Eye (tissue), 1 donor: ENCODE results near the gene COLGALT1.
"Not testable (repeated sequence)": the region's sequence is repeated elsewhere in the genome, so short reads cannot be mapped to it uniquely, and the experiment has no call there.

ENCODE experiments used
- DNase-seq: peaks from one replicate; pipeline ENCODE4 v3.0.0-alpha.2; 2015

The COLGALT1 gene

DNA sequence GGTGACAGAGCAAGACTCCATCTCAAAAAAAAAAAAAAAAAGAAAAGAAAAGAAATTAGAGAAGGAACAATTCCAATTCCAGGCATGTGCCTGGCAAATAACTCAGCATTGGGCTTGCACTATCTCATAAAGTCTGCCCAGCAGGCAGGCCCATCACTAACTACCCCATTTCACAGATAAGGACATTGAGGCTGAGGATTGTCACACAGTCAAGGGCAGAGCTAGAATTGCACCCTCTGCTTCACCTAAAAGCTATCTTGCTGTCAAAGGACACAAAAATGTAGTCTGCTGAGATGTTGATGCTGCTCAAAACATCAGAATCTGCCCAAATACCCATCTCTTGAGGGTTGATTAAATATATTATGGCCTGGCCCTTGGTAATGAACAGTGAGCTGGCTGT is 20.7 kb upstream of the COLGALT1 start:
- no peak for DNase-seq

DNA sequence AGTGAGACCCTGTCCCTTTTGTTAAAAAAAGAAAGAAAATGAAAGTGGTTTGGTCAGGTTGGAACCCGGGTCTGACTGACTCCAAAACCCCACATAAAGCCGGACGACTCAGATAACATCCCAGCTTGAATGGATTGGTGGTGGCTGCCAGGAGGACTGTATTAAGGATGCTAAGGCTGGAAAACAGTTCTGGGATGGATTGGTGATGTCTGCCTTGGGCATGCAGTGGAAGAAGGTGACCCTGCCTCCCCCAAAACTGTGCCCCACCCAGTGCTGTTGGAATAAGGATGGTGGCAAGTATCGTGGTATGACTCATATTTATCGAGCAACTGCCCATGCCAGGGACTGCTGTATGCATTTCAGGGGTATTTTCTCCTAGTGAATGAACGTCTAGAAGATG is 18.5 kb upstream of the COLGALT1 start:
- no peak for DNase-seq

DNA sequence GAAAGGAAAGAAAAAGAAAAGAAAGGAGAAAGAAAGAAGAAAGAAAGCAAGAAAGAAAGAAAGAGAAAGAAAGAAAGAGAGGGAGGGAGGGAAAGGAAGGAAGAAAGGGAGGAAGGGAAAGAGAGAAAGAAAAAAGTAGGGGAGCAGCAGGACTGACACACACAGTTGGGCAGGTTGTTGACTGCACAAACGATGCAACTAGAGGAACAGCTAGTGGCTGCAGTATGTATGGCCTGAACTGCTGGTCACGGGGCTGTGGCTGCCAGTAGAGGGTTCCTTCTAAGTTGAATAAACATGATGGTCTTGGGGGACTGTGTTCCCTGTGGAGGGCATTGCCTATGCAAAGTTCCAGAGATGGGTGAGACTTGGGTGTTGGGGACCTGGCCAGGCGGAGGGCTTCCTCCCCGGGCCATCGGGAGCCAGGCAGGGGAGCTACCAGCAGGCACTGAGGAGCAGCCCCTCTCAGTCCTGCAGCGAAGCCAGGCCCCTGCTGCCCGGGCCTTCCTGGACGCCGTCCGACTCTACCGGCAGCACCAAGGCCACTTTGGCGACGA is 16.7 kb upstream of the COLGALT1 start:
- DNase-seq: no peak

- DNase-seq: peak; percentile 98
Measured at GRCh38 chr19:17539238-17540117, 16.0 kb upstream of the COLGALT1 start.

DNA sequence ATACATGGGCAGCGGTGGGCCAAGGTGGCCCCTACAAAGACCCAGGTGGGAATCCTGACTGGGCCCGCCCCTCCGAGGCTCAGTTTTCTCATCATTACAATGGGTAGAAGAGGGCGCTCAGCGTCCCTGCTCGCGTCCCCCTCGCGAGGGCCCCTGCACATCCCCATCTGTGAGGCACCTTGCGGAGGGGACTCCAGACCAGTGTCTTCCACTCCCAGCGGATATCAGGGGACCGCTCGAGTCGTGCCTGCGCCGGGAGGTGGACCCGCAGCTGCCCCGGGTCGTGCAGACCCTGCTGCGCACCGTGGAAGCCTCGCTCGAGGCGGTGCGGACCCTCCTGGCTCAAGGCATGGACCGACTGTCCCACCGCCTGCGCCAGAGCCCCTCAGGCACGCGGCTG is 15.3 kb upstream of the COLGALT1 start:
- no peak for DNase-seq

- DNase-seq: no peak
Measured at GRCh38 chr19:17541184-17541759, 14.2 kb upstream of the COLGALT1 start.

DNA sequence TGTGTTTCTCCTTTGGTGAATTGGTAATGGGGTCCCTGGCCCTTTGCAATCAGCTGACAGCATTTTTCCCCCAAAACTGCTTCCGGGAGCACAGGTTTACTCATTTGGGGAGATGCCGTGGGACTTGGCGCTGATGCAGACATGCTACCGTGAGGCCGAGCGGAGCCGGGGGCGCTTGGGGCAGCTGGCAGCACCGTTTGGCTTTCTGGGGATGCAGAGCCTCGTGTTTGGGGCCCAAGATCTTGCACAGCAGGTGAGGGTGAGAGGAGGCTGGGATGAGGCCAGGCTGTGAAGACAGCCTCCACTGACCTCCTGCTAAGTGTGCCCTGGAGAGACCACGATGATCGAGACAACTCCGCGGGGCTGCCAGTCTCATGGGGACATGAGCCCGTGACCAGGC is 13.4 kb upstream of the COLGALT1 start:
- no peak for DNase-seq

GRCh38 chr19:17542793-17543582 is 12.5 kb upstream of the COLGALT1 start:
- DNase-seq: no peak

- DNase-seq: no peak
Measured at GRCh38 chr19:17543986-17544385, 11.5 kb upstream of the COLGALT1 start.

DNA sequence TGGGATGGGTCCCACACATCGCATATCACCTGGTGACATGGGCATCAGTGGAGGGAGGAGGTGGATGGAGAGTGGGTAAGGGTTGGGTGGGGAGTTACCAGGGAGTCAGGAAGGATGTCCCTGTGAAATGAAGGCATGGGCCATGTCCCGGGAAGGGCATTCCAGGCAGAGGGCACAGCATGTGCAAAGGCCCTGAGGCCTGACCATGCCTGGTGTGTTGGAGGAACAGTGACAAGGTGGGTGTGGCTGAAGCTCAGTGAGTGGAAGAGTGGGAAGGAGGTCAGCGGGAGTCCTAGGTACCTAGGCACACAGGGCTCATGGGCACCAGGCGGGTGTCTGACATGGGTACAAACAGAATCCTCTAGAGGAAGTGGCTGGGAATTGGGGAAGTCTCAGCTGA is 11.0 kb upstream of the COLGALT1 start:
- DNase-seq: no peak

DNA sequence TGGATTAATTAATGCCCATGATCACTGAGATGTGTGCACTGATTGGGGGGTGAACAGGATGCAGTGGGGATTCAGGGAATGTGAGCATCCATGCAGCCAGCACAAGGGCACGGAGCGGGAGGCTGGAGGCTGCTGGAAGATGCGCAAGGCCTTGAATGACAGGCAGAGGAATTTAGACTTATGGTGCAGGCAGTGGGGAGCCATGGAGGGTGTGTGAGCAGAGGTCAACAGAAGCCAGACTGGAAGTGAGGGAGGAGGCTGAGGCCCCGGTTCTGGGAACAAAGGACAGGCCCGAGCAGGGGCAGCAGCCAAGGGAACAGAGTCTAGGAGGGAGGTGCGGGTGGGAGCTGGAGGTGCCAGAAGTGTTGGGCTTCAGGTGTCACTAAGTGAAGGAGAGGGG is 7.3 kb upstream of the COLGALT1 start:
- DNase-seq: no peak

GRCh38 chr19:17549085-17549740 is 6.2 kb upstream of the COLGALT1 start:
- DNase-seq: no peak

DNA sequence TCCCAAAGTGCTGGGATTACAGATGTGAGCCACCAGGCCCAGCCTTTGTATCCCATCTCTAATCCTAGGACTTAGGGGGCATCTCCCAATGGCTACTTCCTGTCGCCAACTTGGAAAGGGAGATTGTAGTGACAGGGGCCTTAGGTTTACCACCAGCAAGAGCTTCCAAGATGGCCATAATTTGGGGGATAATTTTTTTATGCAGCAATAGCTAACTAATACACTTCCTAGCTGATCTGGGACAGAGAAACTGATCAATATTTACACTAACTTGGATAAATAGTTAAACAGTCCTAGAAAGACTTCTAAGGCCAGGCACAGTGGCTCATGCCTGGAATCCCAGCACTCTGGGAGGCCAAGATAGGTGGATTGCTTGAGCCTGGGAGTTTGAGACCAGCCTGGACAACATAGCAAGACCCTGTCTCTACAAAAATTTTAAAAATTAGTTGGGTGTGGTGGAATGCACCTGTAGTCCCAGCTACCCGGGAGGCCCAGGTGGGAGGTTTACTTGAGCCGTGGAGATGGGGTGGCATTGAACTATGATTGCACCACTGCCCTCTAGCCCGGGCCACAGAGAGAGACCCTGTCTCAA is 5.3 kb upstream of the COLGALT1 start:
- no peak for DNase-seq

DNA sequence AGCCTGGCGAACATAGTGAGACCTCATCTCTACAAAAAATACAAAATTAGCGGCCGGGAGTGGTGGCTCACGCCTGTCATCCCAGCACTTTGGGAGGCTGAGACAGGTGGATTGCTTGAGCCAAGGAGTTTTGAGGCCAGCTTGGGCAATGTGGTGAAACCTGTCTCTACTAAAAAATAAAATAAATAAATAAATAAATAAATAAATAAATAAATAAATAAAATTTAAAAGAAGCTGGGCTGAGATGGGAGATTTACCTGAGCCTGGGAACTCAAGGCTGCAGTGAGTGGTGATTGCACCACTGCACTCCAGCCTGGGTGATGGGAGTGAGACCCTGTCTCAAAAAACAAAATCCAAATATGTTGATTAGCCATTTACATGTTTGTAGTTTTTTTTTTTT is 2.7 kb upstream of the COLGALT1 start:
- not testable (repeated sequence) for DNase-seq

DNA sequence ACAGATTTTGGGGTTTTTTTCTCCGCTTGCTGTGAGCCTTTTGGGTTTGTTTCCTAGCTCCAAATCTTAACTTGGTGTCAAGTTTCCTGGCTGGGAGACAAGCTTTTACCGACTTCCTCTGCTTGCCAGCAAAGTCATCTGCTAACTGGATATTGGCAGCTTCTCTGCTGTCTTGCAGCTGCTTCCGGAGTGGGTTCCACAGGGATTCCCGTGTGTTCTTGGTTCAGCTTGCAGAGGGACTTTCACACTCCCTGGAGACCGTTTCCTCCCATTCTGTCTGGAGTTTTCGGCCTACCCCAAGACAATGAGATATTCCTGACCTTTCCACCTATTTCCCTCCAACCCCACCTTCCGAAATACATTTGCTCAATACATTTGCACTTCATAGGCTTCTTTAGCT is 2.2 kb upstream of the COLGALT1 start:
- DNase-seq: peak; percentile 53

GRCh38 chr19:17554968-17555479 is 425 bp upstream of the COLGALT1 start:
- DNase-seq: no peak

DNA sequence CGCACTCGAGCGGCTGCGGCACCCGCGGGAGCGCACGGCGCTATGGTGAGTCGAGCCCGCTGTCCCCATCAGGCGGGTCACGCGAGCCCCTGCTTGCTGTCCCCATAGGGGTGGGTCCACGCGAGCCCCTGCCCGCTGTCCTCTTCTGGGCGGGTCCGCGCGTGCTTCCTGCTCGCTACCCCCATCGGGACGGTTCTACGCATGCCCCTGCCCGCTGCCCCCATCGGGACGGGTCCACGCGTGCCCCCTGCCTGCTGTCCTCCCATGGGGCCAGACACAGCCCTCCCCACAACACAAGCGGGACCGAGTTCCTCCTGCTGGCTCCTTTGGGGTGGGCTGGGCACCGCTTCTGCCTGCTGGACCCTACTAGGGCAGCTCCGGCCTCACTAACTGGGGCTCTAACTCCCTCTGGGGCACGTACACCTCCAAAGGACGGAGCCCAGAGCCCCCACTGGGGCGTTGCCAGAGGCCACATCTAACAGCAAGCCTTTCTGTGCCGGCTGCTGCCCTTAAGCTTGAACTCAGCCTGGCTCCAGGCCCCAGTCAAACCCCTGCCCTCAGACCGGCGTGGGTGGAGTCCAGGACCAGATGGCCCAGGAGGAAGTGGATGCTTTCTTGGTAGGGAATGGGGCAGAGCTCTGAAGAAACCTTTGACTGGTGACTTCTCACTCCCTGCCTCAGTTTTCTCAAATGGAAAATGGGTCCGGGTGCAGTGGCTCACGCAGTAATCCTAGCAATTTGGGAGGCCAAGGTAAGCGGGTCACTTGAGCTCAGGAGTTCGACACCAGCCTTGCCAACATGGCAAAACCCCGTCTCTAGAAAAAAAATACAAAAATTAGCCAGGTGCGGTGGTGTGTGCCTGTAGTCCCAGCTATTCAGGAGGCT is 722 bp downstream of the COLGALT1 start:
- DNase-seq: peak; percentile 63

DNA sequence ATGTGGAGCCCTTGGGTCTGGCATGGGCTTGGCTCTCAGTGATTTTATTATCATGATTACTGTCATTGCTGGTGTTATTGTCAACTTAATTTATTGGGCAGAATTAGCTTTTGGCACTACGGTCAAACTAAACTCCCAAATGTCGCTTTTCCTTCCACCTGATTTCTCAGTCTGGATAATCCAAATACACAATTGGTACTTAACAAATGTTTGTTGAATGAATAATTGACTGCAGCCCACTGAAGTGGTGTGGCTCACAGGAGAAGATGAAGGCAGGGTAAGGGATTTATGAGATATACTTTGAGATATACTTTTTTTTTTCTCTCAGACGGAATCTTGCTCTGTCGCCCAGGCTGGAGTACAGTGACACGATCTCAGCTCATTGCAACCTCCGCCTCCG is 1.5 kb downstream of the COLGALT1 start:
- DNase-seq: no peak

DNA sequence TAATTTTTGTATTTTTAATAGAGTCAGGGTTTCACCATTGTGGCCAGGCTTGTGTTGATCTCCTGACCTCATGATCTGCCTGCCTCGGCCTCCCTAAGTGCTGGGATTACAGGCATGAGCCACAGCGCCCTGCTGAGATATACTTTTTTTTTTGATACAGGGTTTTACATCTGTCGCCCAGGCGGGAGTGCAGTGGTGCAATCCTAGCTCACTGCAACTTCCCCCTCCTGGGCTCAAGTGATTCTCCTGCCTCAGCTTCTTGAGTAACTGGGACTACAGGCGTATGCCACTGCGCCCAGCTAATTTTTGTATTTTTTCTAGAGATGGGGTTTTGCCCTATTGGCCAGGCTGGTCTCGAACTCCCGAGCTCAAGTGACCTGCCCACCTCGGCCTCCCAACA is 2.0 kb downstream of the COLGALT1 start:
- no peak for DNase-seq

DNA sequence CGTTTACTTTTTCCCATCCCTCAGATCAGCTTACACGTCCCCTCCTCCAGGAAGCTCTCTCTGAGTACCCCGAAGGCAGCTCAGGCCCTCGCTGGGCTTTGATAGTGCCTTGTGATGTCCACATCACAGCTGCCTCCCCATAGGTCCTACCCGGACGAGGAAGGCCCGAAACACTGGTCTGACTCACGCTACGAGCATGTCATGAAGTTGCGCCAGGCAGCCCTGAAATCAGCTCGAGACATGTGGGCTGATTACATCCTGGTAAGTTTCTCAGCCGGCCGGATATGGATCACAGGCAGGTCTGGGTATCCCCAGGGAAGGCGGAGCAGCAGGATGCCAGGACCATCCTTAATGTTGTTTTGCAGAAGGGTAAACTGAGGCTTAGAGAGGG is 4.8 kb downstream of the COLGALT1 start:
- no peak for DNase-seq

- DNase-seq: no peak
Measured at GRCh38 chr19:17562097-17562496, 6.6 kb downstream of the COLGALT1 start.
